ENCODE data around the gene TRAPPC11.
A peak's percentile ranks its signal among the peaks of the same experiment; 100 is the strongest.
"Not testable (repeated sequence)": the region's sequence is repeated elsewhere in the genome, so short reads cannot be mapped to it uniquely, and the experiment has no call there.

Gene TRAPPC11

DNA sequence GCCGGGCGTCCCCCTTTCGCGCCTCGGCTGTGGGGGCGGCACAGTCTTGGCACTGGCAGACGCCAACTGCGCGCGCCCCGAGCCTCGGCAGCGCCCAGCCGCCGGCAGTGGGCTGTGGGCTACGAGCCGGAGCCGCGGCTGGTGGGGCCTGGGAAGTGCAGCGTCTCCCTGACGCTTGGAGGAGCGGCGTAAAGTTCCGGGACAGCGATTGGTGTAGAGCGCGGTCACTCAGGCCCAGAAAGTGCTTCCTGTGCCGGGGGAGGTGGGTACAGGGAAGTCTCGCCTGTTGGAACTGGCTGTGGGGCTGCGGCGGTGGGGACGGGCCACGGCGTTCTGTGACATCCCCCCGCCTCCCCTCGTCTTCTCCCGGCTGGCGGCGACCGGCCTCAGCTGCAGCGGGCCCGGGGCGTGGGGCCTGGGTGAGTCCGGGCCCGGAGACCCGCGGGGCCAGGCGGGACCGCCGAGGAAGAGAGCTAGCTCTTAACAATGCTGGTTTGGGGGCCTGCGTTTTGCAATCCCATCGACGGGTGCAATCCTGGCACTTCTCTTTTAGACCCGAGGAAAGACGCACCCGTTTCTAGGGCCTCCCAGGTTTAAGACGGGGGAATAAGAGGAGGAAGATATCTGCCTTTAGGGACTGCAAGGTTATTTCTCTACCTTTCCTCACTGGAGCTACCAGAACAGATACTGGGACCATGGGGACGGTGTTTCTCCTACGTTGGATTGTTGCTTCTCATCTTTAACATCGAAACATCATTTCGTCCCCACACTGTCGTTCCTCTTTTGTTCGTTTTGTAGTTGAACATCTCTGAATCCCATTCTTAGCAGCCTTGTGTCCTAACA, at the start of gene TRAPPC11, which contains the start of gene RWDD4:
TRAPPC11 (plus strand) TSS at position 265 of the 843 bp plus-strand sequence. CDS start 4,575 bp downstream, outside the sequence.
RWDD4 (minus strand) TSS at position 157 of the 843 bp plus-strand sequence. CDS start 233 bp downstream, outside the sequence.
- DNase-seq = peak; percentile 95

DNA sequence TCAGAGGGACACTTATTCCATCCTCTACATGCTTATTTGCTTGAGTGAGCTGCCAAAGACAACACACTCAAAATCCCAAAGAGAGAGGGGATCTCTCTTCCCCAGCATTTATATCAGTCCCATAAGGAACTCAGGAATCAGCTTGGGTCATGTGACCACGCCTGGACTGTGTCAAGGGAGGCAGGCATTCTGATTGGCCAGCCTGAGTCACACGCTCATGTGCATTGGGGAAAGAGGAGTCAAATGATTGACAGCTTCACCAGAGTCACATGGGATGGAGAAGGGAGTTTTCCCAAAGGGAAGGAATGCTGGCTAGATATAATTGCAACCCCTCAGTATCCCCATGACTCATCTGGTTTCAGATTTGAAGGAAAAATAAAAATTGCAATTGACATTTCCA, 49.1 kb upstream of the TRAPPC11 start:
- DNase-seq = no peak

DNA sequence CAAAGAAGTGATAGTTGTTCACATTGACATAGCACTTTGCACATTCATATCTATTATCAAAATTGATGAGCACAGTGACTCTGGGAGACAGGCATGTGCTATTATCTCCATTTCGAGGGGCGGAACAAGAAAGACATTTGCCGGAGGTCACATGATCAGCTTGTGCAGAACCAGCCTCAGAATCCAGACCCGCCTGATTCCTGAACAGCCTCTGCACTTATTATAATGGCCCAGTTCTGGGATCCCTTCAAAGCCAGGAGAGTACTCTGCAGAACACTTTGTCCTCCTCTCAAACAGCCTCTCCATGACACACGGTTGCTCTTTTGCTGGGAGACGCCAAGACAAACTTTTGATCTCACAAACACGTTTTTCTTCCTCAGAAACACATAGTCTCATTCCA, 48.5 kb upstream of the TRAPPC11 start:
- DNase-seq = no peak

DNA sequence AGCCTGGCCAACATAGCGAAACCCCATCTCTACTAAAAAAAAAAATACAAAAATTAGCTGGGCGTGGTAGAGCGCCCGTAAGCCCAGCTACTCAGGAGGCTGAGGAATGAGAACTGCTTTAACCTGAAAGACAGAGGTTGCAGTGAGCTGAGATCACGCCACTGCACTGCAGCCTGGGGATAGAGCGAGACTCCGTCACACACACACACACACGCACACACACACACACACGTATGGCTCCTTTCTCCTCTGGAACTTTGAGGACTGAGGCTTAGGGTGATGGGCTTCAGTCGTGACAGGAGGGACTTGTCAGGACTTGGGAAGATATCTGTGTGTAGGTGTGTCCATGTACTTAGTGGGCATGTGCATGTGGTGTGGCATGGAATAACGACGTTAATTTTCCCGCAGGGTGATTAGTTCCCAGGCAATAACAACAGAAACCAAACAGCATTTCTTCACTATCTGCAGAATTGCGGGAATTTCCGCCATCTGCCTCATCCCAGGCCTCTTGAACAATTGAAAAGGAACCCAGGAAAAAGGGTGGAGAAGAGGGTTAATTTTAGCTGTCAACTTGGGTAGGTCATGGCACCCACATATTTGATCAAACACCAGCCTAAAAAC, 47.8 kb upstream of the TRAPPC11 start:
- no peak for DNase-seq

DNA sequence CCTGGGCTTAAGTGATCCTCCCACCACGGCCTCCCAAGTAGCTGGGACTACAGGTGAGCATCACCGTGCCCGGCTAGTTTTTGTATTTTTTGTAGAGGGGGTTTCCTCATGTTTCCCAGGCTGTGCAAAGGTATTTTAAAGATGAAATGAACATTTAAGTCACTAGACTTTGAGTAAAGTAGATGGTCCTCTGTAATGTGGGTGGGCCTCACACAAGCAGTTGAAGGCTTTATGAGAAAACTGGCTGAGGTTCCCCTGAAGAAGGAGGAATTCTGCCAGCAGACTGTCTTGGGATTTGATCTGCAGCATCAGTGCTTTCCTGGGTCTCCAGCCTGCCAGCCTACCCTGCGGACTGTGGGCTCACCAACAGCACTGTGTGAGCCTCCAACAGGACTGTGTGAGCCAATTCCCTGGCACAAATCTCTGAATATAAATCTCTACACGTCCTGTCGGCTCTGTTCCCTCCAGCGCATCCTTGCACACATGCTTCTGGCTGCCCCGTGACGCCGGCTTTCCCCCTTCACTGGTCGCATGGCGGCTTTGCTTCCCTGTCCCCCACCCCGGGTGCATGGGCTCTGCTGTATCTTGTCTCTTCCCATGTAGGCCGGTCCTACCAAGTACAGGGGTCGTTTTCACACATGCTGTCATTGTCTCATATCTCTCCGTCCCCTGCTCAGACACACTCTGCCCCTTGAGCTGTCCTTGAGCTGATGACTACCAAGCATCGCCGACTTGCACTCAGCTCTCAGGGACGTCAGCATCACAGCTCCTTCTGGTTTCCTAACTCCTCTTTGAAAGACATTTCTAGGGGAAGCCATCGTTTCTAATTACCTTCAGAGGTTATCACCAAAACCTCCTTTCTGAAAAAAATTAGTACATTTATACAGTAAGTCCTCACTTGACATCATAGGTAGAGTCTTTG, 46.5 kb upstream of the TRAPPC11 start:
- no peak for DNase-seq

DNA sequence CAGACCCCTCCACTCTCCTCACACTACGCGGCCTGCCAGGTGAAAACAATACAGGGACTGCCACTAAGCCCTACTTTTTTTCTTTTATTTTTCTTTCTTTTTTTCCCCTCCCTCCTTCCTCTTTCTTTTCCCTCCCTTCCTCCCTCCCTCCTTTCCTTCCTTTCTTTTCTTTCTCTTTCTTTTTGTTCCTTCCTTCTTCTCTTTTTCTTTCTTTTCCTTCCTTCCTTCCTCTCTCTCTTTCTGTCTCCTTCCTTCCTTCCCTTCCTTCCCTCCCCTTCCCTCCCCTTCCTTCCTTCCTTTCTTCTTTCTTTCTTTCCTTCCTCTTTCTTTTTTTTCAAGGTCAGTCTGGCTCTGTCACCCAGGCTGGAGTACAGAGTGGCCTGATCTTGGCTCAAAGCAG, 42.0 kb upstream of the TRAPPC11 start:
- DNase-seq = no peak

DNA sequence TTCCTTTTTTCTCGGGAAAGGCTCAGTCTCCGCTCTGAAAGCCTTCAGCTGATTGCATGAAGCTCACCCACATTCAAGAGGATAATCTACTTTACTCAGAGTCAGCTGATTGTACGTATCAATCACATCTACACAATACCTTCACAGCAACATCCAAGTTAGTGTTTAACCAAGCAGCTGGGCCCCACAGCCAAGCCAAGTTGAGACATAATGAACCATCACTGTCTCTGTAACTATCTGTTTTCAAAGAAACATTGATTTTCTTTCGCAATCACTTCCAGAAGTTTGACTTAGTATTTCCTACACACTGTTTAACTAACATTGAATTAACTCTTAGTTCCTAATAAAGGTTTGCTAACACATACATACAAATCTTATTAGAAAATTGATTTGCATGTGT, 40.4 kb upstream of the TRAPPC11 start:
- DNase-seq = no peak

DNA sequence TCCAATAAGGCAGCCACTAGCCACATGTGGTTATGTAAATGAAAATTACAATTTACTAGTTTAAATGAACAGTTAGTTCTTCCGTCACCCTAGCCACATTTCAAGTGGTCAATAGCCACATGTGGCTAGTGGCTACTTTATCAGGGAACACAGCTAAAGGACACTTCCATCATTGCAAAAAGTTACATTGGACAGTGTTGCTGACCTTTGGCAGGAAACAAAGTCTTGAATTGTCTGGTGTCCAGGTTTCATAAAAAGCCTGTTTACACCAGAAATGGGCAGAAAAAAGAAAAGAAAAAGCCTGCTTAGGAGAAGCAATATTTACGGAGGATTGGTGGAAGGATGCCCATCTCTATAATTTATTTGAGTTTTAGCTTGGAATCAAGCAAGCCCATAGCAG, 38.7 kb upstream of the TRAPPC11 start:
- DNase-seq = no peak

DNA sequence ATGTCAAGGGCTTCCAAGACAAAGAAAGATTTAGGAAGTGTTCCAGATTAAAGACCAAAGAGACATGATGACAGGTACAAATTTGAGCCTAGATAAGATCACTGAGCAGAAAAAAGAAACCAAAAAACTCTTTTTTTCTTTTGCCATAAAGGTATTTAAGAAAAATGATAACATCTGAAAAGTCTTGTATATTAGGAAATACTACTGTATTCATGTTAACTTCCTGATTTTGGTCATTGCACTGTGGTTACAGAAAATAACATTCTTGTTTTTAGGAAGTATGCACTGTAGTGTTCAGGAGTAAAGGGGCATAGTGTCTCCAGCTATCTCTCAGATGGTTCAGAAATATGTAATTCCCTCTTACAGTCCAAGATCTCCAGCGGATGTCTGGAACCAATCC, 37.2 kb upstream of the TRAPPC11 start:
- DNase-seq = no peak

DNA sequence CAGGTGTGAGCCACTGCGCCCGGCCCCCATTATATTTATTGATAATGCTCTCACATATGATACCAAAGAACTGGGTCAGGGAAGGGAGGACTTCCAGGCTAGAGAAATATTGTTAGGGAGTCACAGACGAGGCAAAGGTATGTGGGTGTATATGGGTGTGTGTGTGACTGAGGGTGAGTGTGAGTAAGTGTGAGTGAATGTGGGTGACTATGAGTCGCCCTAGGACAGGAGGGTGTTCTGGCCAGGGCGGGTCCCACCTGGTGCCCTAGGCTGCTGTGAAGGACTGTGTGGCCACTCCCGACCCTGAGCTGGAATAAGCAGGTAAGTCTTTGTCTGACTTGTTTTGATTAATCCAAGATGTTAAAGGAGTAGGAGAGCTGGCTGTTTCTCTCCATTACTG, 34.5 kb upstream of the TRAPPC11 start:
- no peak for DNase-seq

DNA sequence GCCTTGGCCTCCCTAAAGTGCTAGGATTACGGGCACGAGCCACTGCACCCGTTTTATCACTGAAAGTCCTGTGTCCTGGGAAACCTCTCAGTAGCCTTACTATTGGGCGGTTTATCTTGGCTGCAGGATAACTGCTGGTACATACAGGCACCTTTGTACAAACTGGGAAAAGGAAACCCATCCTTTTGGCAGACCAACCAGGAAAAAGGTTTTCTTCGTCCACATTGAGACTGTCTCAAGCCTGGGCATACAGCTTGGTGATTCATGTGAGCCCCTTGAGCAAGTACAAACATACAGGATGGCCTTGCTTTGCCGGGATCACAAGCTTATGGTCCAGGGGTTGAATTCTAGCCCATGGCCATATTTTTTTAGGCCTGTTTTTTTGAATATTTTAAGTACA, 32.9 kb upstream of the TRAPPC11 start:
- no peak for DNase-seq

DNA sequence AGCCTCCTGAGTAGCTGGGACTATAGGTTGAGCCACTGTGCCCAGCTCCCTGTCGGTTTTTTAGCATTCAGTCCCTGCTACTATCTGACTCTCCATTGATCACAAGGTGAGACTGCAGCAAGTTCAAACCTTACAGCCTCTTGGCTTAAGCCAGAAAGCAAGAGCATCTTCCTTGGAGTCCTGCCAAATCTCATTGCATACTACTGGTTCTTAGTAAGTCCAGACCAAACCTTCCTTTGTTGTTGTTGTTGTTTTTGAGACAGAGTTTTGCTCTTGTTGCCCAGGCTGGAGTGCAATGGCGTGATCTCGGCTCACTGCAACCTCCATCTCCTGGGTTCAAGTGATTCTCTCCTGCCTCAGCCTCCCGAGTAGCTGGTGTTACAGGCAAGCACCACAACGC, 31.8 kb upstream of the TRAPPC11 start:
- DNase-seq = not testable (repeated sequence)

DNA sequence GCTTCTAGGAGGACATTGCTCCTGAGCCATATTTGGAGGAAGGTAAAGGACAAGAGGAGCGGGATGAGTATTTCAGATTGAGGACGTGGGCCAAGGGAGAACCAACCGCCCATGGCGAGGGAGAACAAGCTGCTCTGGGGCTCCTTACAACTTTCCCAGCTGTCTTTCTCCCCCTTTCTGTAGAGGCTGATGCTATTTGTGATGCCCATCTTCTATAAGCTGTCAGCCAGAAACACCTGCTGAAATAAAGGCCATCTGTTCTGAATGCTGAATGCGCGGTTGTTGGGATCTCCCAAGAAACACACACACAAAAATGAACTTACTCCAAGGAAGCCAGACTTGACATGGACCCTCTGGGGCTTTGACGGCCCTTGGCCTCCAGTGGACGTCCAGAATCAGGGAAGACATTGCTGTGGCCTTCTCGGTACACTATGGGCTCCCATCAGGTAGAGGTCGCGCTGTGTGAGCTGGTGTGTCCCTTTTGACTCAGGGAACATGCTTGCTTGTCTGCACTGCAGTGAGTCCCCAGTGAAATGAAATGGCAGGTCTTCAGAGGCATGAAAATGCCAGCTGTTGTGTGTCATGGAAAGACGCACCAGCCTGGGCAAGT, 31.0 kb upstream of the TRAPPC11 start:
- DNase-seq = no peak

DNA sequence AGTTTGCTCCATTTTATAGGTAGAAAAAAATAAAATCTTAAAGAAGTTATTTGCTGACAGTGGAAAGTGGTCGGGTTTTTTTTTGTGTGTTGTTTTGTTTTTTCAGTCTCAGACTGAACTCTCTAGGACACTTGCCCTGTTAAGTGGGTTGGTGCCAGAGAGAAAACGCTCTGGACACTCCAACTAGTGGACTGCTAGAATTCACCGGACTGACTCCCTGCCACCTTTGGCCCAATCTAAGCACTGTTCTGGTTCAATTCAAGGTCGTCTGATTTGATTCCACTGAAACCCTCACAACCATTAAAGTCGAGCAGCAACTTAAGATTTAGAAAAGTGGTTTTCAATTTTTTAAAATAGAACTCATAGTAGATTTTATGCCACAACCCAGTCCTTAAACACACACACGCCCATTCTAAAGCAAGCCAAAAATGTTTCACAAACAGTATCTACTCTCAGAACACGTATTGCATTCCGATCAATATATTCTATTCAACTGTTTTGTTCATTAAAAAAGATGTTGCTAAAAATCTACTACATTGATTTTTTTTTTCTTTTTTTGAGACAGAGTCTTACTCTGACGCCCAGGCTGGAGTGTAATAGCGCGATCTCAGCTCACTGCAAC, 27.4 kb upstream of the TRAPPC11 start:
- no peak for DNase-seq

DNA sequence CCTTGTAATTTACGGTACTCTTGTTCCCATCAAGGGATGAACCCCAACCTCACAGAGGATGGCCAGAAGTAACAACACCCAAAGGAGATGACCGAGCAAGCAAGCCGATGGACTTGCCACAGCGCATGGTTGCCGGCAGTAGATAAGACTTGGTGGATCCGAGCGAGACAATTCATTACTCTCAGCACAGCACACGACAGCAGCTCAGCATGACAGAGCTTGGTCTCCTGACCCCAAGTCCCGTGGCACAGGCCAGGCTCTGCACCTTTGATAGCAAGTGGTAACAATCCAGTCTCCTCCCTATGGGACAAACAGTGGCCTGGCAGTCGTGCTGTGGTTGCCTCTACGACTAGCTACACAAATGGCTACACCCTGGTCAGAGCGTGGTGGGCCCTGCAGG, 26.4 kb upstream of the TRAPPC11 start:
- DNase-seq = no peak

DNA sequence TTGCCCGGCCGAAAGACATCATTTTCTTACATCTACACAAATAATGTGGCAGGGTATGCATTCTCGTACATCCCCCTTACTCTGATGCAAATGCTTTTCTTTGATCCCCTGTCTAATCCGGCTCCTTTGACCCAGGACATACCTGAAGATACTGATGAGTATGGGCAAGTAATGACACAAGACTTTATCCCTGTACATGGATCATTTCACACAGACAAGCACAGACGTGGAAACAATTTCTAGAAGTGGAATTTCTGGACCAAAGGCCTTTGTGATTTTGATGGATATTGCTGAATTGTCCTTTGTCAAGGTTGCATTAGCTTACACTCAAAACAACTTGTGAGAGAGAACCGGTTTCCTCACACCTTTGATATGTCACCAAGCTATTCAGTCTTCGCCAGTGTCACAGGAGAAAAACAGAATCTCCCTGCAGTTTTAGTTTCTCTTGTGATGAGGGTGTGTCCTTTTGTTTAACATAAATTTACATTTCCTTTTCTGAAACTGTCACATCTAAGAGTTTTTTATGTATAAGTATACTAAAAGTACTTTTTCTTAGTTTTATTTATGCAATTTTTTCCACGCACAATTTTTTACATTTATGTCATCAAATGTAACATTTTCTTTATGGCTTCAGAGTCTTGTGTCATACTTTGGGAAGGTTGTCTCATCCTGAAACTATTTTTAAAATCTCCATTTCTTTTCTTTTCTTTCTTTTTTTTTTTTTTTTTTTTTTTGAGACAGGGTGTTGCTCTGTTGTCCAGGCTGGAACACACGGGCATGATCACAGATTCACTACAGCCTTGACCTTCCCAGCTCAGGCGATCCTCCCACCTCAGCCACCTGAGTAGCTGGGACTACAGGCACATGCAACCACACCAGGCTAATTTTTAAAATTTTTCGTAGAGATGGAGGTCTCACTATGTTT, 25.4 kb upstream of the TRAPPC11 start:
- no peak for DNase-seq

DNA sequence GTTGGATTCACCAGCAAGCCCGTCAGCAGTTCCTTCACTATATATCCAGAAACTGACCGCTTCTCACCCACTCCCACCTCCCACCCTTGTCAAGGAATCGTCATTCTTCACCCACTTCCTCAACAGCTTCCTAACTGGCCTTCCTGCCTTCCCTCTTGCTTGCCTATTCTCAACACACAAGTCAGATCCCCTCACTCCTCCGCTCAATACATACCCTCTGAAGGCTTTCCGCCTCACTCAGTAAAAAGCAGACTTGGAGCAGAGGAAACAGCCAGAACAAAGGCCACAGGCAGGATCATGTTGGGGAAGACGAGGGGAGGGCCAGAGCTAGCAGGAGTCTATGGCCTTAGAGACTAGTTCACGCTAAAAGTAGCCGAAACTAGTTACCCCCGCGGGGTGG, 23.8 kb upstream of the TRAPPC11 start:
- DNase-seq = no peak

DNA sequence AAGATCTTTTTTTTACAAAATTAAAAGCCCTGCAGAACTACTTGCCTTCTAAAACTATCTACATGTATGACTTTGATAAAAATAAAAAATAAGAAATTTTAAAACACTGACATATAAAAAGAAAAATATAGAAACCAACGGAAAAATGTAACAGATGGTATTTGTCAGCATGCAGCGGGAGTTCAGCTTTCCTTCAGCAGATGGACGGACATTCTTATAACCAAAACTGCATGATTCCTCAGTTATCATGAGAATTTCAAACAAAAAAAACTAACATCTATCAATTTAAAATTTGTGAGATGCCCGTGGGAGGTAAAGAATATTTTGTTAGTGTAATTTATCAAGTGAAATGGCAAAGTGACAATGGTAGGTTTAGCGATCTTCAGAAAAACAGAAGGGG, 23.4 kb upstream of the TRAPPC11 start:
- no peak for DNase-seq

DNA sequence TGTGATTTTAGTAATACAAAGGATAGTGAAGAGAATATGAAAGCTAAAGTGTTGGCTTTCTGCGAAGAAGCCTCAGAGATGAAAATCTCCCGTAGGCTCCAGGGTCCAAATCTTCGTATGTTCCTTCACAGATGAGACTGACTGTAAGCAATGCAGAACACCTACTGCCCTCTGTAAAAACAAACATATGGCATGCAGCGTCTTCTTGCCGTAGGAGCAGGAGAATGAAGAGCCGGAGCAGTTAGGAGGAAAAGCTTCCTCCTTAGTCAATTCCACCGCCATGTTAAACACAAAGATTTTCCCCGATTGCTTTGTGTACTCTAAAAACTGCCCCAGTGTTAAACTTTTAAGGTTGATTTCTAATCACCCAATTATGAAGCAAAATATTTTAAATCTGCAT, 22.6 kb upstream of the TRAPPC11 start:
- DNase-seq = no peak

DNA sequence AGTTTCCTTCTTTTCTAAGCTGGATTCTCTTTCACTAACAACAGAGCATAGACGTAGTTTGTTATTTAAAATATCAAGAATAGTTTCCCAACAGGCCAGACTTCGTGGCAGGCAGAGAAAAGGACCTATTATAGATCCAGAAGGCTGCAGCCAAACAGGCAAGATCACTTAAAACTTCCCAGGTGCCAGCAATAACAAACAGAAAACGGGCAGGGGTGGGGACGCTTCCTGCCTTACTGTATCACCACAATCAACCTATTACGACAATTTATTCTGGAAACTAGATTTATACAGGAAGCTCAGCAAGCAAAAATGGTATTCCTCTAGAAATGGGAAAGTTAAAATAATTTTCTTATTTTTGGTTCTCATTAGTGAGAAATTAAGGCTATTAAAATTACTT, 22.2 kb upstream of the TRAPPC11 start:
- no peak for DNase-seq

DNA sequence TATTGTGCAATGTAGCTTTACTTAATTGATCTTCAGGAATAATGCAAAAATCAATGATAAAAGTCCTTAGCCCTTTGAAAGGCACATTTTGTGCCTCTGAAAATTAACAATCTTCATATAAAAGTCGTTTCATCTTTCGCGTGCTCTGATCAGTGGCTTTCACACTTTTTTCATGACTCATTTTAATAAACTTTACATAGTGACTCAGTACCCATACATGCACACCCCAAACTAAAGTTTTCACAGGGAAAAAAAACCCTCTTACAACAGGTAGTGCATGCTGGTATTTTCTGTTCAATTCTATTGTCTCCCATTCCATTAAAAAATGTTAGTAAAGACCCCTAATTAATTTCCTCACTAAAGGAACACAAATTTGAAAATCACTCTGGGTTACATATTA, 21.6 kb upstream of the TRAPPC11 start:
- no peak for DNase-seq
